Neural progenitor cell (in vitro differentiated cells): ENCODE results near the gene FHL1. TPM values are rescaled to one million over a fixed set of nuclear protein-coding genes. Genes with fewer than 3 reads are reported as not detected.

Source experiments
- DNase-seq: peaks from one replicate; pipeline ENCODE4 v3.0.0-alpha.2; 2016; ENCODE audit warnings: low spot score
- H2AFZ ChIP-seq: fragments of 200-600 bp; sonication (generic); replicated peaks from 2 replicates; pipeline ENCODE4 v1.6.1; 2016; ENCODE audit warnings: antibody characterized with exemption
- H3F3A ChIP-seq: fragments of 200-600 bp; sonication (generic); 2 replicates; pipeline ENCODE4 v1.6.1; 2016; ENCODE audit warnings: antibody characterized with exemption, low read depth
- H3K27ac ChIP-seq: fragments of 200-600 bp; sonication (generic); 2 replicates; pipeline ENCODE4 v1.5.1; 2016; ENCODE audit warnings: mild to moderate bottlenecking
- H3K27me3 ChIP-seq: fragments of 200-600 bp; sonication (generic); 2 replicates; pipeline ENCODE4 v1.6.1; 2016; ENCODE audit warnings: mild to moderate bottlenecking, moderate library complexity
- H3K36me3 ChIP-seq: fragments of 200-600 bp; sonication (generic); 2 replicates; pipeline ENCODE4 v1.5.1; 2016
- H3K4me1 ChIP-seq: fragments of 200-600 bp; sonication (generic); 2 replicates; pipeline ENCODE4 v1.6.1; 2016; ENCODE audit warnings: mixed run types
- H3K4me2 ChIP-seq: fragments of 200-600 bp; sonication (generic); 2 replicates; pipeline ENCODE4 v1.6.1; 2016
- H3K4me3 ChIP-seq: fragments of 200-600 bp; sonication (generic); 2 replicates; pipeline ENCODE4 v1.5.1; 2016
- H3K79me2 ChIP-seq: fragments of 200-600 bp; sonication (generic); 2 replicates; pipeline ENCODE4 v1.6.1; 2016; ENCODE audit warnings: low read depth
- H3K9ac ChIP-seq: fragments of 200-600 bp; sonication (generic); 2 replicates; pipeline ENCODE4 v1.6.1; 2016
- H3K9me3 ChIP-seq: fragments of 200-600 bp; sonication (generic); 2 replicates; pipeline ENCODE4 v1.5.1; 2016; ENCODE audit warnings: low read depth
- H4K20me1 ChIP-seq: fragments of 200-600 bp; sonication (generic); 2 replicates; pipeline ENCODE4 v1.6.1; 2016; ENCODE audit warnings: low read depth
- H3K27ac Mint-ChIP-seq: 3 replicates; pipeline ENCODE4 v1.8.0; 2021; ENCODE audit warnings: mixed read lengths
- H3K27me3 Mint-ChIP-seq: 2 replicates; pipeline ENCODE4 v1.8.0; 2022; ENCODE audit warnings: low read depth, mild to moderate bottlenecking, inconsistent platforms, moderate library complexity, mixed read lengths; ENCODE audit not compliant: insufficient read depth
- H3K36me3 Mint-ChIP-seq: 3 replicates; pipeline ENCODE4 v1.8.0; 2021; ENCODE audit warnings: mixed read lengths
- H3K4me1 Mint-ChIP-seq: 3 replicates; pipeline ENCODE4 v1.8.0; 2021; ENCODE audit warnings: mixed read lengths
- H3K4me3 Mint-ChIP-seq: 3 replicates; pipeline ENCODE4 v1.8.0; 2021; ENCODE audit warnings: mild to moderate bottlenecking, moderate library complexity, mixed read lengths
- H3K9me3 Mint-ChIP-seq: 3 replicates; pipeline ENCODE4 v1.8.0; 2020; ENCODE audit warnings: mixed read lengths
- CTCF ChIP-seq: fragments of 200-600 bp; sonication (generic); IDR thresholded peaks from 2 replicates; pipeline ENCODE4 v1.5.1; 2017; ENCODE audit warnings: antibody characterized with exemption, mild to moderate bottlenecking
- EZH2 ChIP-seq: fragments of 200-600 bp; sonication (generic); IDR thresholded peaks from 2 replicates; pipeline ENCODE4 v1.6.1; 2017; ENCODE audit warnings: antibody characterized with exemption, mild to moderate bottlenecking, moderate library complexity
- EZH2phosphoT487 ChIP-seq: fragments of 200-600 bp; sonication (generic); IDR thresholded peaks from 2 replicates; pipeline ENCODE4 v1.6.1; 2017; ENCODE audit warnings: antibody characterized with exemption
- total RNA-seq: library from RNA; depleted of rRNA; stranded (reverse); fragments of >200 nt; gene quantifications from 2 replicates; pipeline ENCODE4 v1.2.3, GENCODE V29; 2015; ENCODE audit warnings: low replicate concordance

FHL1 gene
- 62.1 and 67.6 TPM in 2 replicates for total RNA-seq

GRCh38 chrX:136147315-136147901, at the start of gene FHL1:
Gene FHL1, plus strand, starts transcription at chrX:136147533.
- H3K9me3 Mint-ChIP-seq, result peaks cover 23% of the 10 kb centered on the region

GRCh38 chrX:136097871-136098805, 49.2 kb upstream of the FHL1 start:
- no peak for DNase-seq
- no peaks in the 10 kb centered on the region for H3K36me3 ChIP-seq
- H3K27ac ChIP-seq, result no peak overlapping the region
- TF ChIP-seq EZH2, result no peak
- no peak for TF ChIP-seq EZH2phosphoT487
- no peak for TF ChIP-seq CTCF
- Mint-ChIP-seq H3K36me3 (no peaks in the 10 kb centered on the region), H3K9me3 (peaks cover 4% of the 10 kb centered on the region), H3K27me3 (no peaks in the 10 kb centered on the region), H3K4me3 (no peak overlapping the region), H3K4me1 (no peaks in the 10 kb centered on the region), H3K27ac (no peak overlapping the region)
- no peaks in the 10 kb centered on the region for H3K9me3 ChIP-seq
- no peak overlapping the region for H3K9ac ChIP-seq
- no peaks in the 10 kb centered on the region for H3K79me2 ChIP-seq
- no peak overlapping the region for H3K4me2 ChIP-seq
- no peak overlapping the region for H2AFZ ChIP-seq
- no peaks in the 10 kb centered on the region for H3K4me1 ChIP-seq
- no peaks in the 10 kb centered on the region for H4K20me1 ChIP-seq
- no peak overlapping the region for H3K4me3 ChIP-seq
- no peaks in the 10 kb centered on the region for H3K27me3 ChIP-seq
- H3F3A ChIP-seq, result no peaks in the 10 kb centered on the region

More at GRCh38 chrX:136147315-136147901, at the start of gene FHL1:
- H3K4me3 Mint-ChIP-seq, result peak within 1 kb of the TSS; percentile 89
- Histone ChIP-seq H3K27me3 (peaks cover 40% of the 10 kb centered on the region), H3K9ac (no peak within 1 kb of the TSS), H4K20me1 (peaks cover 3% of the 10 kb centered on the region), H3K4me3 (peak within 1 kb of the TSS; percentile 72), H3K4me1 (no peaks in the 10 kb centered on the region), H2AFZ (peak within 1 kb of the TSS; percentile 57), H3K36me3 (no peaks in the 10 kb centered on the region), H3K79me2 (peaks cover 24% of the 10 kb centered on the region), H3K27ac (no peak within 1 kb of the TSS), H3F3A (no peaks in the 10 kb centered on the region), H3K4me2 (peak within 1 kb of the TSS; percentile 79), H3K9me3 (peaks cover 9% of the 10 kb centered on the region)
- peaks cover 14% of the 10 kb centered on the region for H3K4me1 Mint-ChIP-seq
- TF ChIP-seq EZH2phosphoT487, result no peak
- TF ChIP-seq EZH2, result no peak
- no peak for TF ChIP-seq CTCF
- peak; percentile 75 for DNase-seq
- peaks cover 9% of the 10 kb centered on the region for H3K36me3 Mint-ChIP-seq
- H3K27ac Mint-ChIP-seq, result no peak within 1 kb of the TSS
- H3K27me3 Mint-ChIP-seq, result peaks cover 3% of the 10 kb centered on the region

- H4K20me1 ChIP-seq, result no peaks in the 10 kb centered on the region
- Mint-ChIP-seq H3K36me3 (no peaks in the 10 kb centered on the region), H3K4me3 (no peak overlapping the region), H3K27ac (no peak overlapping the region), H3K4me1 (no peaks in the 10 kb centered on the region), H3K9me3 (peaks cover 20% of the 10 kb centered on the region), H3K27me3 (peaks cover 6% of the 10 kb centered on the region)
- H2AFZ ChIP-seq, result no peak overlapping the region
- H3K4me2 ChIP-seq, result no peak overlapping the region
- no peak overlapping the region for H3K9ac ChIP-seq
- H3K4me3 ChIP-seq, result no peak overlapping the region
- peaks cover 8% of the 10 kb centered on the region for H3K9me3 ChIP-seq
- H3K4me1 ChIP-seq, result no peaks in the 10 kb centered on the region
- no peaks in the 10 kb centered on the region for H3K36me3 ChIP-seq
- no peaks in the 10 kb centered on the region for H3K79me2 ChIP-seq
- TF ChIP-seq CTCF, result no peak
- no peak for TF ChIP-seq EZH2
- no peak for TF ChIP-seq EZH2phosphoT487
- H3K27me3 ChIP-seq, result no peaks in the 10 kb centered on the region
- no peak overlapping the region for H3K27ac ChIP-seq
- H3F3A ChIP-seq, result no peaks in the 10 kb centered on the region
- no peak for DNase-seq
Observed at GRCh38 chrX:136104936-136105335, 42.4 kb upstream of the FHL1 start.
